Osteocyte (in vitro differentiated cells): Measurements from ENCODE around the gene TRIM41. TPM values are rescaled to one million over a fixed set of nuclear protein-coding genes. Genes with fewer than 3 reads are reported as not detected.
"Not testable (repeated sequence)": the region's sequence is repeated elsewhere in the genome, so short reads cannot be mapped to it uniquely, and the experiment has no call there.

Experiments used
- DNase-seq: peaks from one replicate; pipeline ENCODE4 v3.0.0; 2021; ENCODE audit warnings: mixed read lengths; ENCODE audit not compliant: unreplicated experiment; ENCODE audit errors: extremely low spot score
- H3K27ac Mint-ChIP-seq: one replicate; pipeline ENCODE4 v1.8.0; 2021; ENCODE audit warnings: mild to moderate bottlenecking, mixed read lengths; ENCODE audit not compliant: unreplicated experiment
- H3K27me3 Mint-ChIP-seq: one replicate; pipeline ENCODE4 v1.8.0; 2021; ENCODE audit warnings: mixed read lengths; ENCODE audit not compliant: unreplicated experiment
- H3K36me3 Mint-ChIP-seq: one replicate; pipeline ENCODE4 v1.8.0; 2021; ENCODE audit warnings: mixed read lengths; ENCODE audit not compliant: unreplicated experiment
- H3K4me1 Mint-ChIP-seq: one replicate; pipeline ENCODE4 v1.8.0; 2021; ENCODE audit warnings: mixed read lengths; ENCODE audit not compliant: unreplicated experiment
- H3K4me3 Mint-ChIP-seq: one replicate; pipeline ENCODE4 v1.8.0; 2021; ENCODE audit warnings: mild to moderate bottlenecking, moderate library complexity, mixed read lengths; ENCODE audit not compliant: unreplicated experiment
- H3K9me3 Mint-ChIP-seq: one replicate; pipeline ENCODE4 v1.8.0; 2021; ENCODE audit warnings: mixed read lengths; ENCODE audit not compliant: unreplicated experiment
- CTCF ChIP-seq: fragments of 200-600 bp; sonication (generic); IDR thresholded peaks from 2 replicates; pipeline ENCODE4 v1.5.0; 2021; ENCODE audit warnings: antibody characterized with exemption, mild to moderate bottlenecking, moderate library complexity
- total RNA-seq: library from RNA; stranded (reverse); gene quantifications from 2 replicates; pipeline ENCODE4 v1.2.1, GENCODE V29; 2021

TRIM41 gene
- total RNA-seq, 1 donor from 2014 or later: 27.1 TPM

GRCh38 chr5:181281077-181281983 lies 58.2 kb downstream of the TRIM41 start:
- no peak overlapping the region for H3K4me3 Mint-ChIP-seq
- peaks cover 3% of the 10 kb centered on the region for H3K36me3 Mint-ChIP-seq
- no peaks in the 10 kb centered on the region for H3K9me3 Mint-ChIP-seq

GRCh38 chr5:181281984-181282316 lies 58.9 kb downstream of the TRIM41 start:
- peak overlapping the region; percentile 84 for H3K27ac Mint-ChIP-seq
- H3K36me3 Mint-ChIP-seq: peaks cover 3% of the 10 kb centered on the region
- H3K9me3 Mint-ChIP-seq: no peaks in the 10 kb centered on the region
- H3K4me3 Mint-ChIP-seq: no peak overlapping the region
- peaks cover 18% of the 10 kb centered on the region for H3K4me1 Mint-ChIP-seq
- no peak for DNase-seq
- no peak for TF ChIP-seq CTCF
- H3K27me3 Mint-ChIP-seq: no peaks in the 10 kb centered on the region

More at GRCh38 chr5:181281077-181281983, 58.2 kb downstream of the TRIM41 start:
- Mint-ChIP-seq H3K27me3 (no peaks in the 10 kb centered on the region), H3K27ac (peak overlapping the region; percentile 84), H3K4me1 (peaks cover 18% of the 10 kb centered on the region)
- DNase-seq: peak; percentile 89
- no peak for TF ChIP-seq CTCF

DNA sequence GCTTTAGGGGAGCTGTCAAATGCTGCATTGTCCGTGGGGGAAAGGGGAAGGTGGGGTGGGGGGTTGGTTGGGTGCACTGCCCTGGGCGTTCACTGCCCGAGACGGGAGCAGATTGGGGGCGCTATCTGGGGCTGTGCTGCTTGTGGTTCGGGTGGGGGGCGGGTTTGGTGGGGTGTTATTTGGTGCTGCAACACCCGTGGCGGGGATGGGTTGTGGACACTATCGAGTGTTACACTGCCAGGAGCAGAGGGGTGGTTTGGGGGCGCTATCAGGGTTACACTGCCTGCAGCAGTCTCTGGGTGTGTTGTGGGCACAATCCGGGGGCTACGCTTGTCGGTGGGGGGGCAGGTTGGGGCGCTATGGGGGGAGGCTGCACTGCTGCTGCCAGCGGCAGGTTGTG lies 59.3 kb downstream of the TRIM41 start:
- Mint-ChIP-seq H3K4me3 (peak overlapping the region; percentile 32), H3K4me1 (peaks cover 17% of the 10 kb centered on the region)
- DNase-seq: peak; percentile 76
- not testable (repeated sequence) for H3K9me3 Mint-ChIP-seq, H3K36me3 Mint-ChIP-seq, H3K27ac Mint-ChIP-seq, H3K27me3 Mint-ChIP-seq

GRCh38 chr5:181282874-181283273 lies 59.8 kb downstream of the TRIM41 start:
- Mint-ChIP-seq H3K9me3 (no peaks in the 10 kb centered on the region), H3K4me1 (peaks cover 16% of the 10 kb centered on the region), H3K36me3 (peaks cover 6% of the 10 kb centered on the region), H3K27ac (no peak overlapping the region), H3K27me3 (no peaks in the 10 kb centered on the region), H3K4me3 (peak overlapping the region; percentile 32)
- DNase-seq: peak; percentile 81
- no peak for TF ChIP-seq CTCF

DNA sequence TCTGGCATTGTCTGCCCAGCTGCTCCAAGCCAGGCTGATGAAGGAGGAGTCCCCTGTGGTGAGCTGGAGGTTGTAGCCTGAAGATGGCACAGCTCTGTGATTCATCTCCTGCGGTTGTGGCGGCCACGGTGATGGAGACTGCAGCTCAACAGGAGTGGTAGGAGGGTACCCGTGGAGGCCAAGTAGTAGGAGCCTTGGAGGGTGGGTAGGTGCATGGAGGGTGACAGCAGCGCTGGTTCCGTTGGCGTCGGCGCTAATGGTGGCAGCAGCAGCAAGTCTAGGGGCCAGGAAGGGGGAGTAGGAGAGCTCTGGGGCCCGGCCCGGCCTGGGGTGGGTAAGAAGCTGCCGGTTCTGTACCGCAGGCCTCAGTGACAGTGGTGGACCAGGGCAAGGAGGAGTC lies 60.3 kb downstream of the TRIM41 start:
- Mint-ChIP-seq H3K4me1 (peaks cover 16% of the 10 kb centered on the region), H3K36me3 (peaks cover 10% of the 10 kb centered on the region), H3K27me3 (no peaks in the 10 kb centered on the region), H3K27ac (no peak overlapping the region), H3K4me3 (peak overlapping the region; percentile 26), H3K9me3 (no peaks in the 10 kb centered on the region)
- DNase-seq: peak; percentile 83
- TF ChIP-seq CTCF: no peak
